Activated T-helper 1 cell treated with anti-CD3 and anti-CD28 coated beads, Interleukin-12 subunit alpha, Interleukin-12 subunit beta, Interleukin-2, Interleukin-4 antibody, amounts not matched to agents 30 ng/mL and 10 ng/mL and 1 ng/mL, durations not matched to agents 14 hours and 24 hours and 36 hours (primary cell): ENCODE data around the gene TFEC. TPM values are rescaled to one million over a fixed set of nuclear protein-coding genes. Genes with fewer than 3 reads are reported as not detected.
"Not testable (repeated sequence)": the region's sequence is repeated elsewhere in the genome, so short reads cannot be mapped to it uniquely, and the experiment has no call there.

Source experiments
- DNase-seq: peaks from one replicate; pipeline ENCODE4 v3.0.0; 2021; ENCODE audit warnings: low spot score
- H3K27ac Mint-ChIP-seq: one replicate; pipeline ENCODE4 v1.8.0; 2021; ENCODE audit warnings: mild to moderate bottlenecking, mixed read lengths
- H3K27me3 Mint-ChIP-seq: one replicate; pipeline ENCODE4 v1.8.0; 2022; ENCODE audit warnings: mild to moderate bottlenecking, moderate library complexity, mixed read lengths; ENCODE audit not compliant: insufficient read depth
- H3K36me3 Mint-ChIP-seq: one replicate; pipeline ENCODE4 v1.8.0; 2021; ENCODE audit warnings: low read depth, mixed read lengths
- H3K4me1 Mint-ChIP-seq: one replicate; pipeline ENCODE4 v1.8.0; 2021; ENCODE audit warnings: low read depth, mixed read lengths
- H3K4me3 Mint-ChIP-seq: one replicate; pipeline ENCODE4 v1.8.0; 2021; ENCODE audit warnings: mild to moderate bottlenecking, moderate library complexity, mixed read lengths
- H3K9me3 Mint-ChIP-seq: one replicate; pipeline ENCODE4 v1.8.0; 2021; ENCODE audit warnings: mixed read lengths
- intact Hi-C: fragments of 100-400 bp; cut with micrococcal nuclease; formaldehyde crosslinking; loops from one replicate; pipeline ENCODE4 v1.15.1; 2024
- total RNA-seq: library from RNA; stranded (reverse); gene quantifications from 2 replicates; pipeline ENCODE4 v1.2.3, GENCODE V29; 2022

The TFEC gene
- not detected in 2 replicates for total RNA-seq

DNA sequence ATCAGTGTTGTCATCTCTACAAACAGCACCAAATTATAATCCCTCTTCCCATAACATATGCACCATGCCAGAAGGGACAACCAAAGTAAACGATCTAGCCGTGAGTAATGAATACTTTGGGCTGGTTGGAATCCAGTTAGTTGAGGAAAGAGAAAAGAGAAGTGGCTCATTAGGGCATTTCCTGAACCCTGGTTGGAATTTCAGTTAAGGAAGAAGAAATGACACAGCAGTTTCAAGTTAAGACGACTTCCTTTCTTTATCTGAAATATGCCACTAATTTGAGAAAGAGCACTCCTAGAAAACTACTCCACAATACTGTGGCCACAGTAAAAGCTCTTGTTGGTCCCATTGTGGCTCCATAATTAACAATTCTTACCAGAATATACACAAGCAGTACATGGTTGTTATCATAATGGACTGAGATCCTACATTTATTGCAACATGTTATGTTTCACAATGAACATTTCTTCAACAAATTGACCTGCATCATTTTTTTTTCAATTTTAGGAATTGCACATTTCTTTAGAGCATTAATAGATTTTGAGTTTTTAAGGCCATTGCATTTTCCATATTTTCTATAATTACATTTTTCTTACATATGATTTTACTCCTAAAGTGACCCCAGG is at the start of gene TFEC:
TFEC (minus strand) TSS at position 113 of the 626 bp plus-strand sequence. CDS start 46,322 bp downstream, outside the sequence.
- Mint-ChIP-seq H3K4me3 (no peak within 1 kb of the TSS), H3K4me1 (no peaks in the 10 kb centered on the region), H3K27me3 (peaks cover 11% of the 10 kb centered on the region), H3K36me3 (no peaks in the 10 kb centered on the region), H3K27ac (no peak within 1 kb of the TSS), H3K9me3 (no peaks in the 10 kb centered on the region)
- intact Hi-C loops, result no loop called here
- DNase-seq, result no peak

GRCh38 chr7:116075351-116076145 is 45.0 kb upstream of the TFEC start:
- Mint-ChIP-seq H3K9me3 (no peaks in the 10 kb centered on the region), H3K27ac (no peak overlapping the region), H3K27me3 (no peaks in the 10 kb centered on the region), H3K4me1 (no peaks in the 10 kb centered on the region), H3K36me3 (no peaks in the 10 kb centered on the region), H3K4me3 (no peak overlapping the region)
- intact Hi-C loops, result no loop called here
- DNase-seq, result no peak

- H3K9me3 Mint-ChIP-seq, result no peaks in the 10 kb centered on the region
- H3K36me3 Mint-ChIP-seq, result no peaks in the 10 kb centered on the region
Observed at GRCh38 chr7:116071629-116072028, 41.1 kb upstream of the TFEC start.

GRCh38 chr7:116064179-116064578 is 33.6 kb upstream of the TFEC start:
- H3K36me3 Mint-ChIP-seq, result no peaks in the 10 kb centered on the region
- DNase-seq, result no peak
- no peak overlapping the region for H3K4me3 Mint-ChIP-seq
- no peaks in the 10 kb centered on the region for H3K27me3 Mint-ChIP-seq
- no peaks in the 10 kb centered on the region for H3K9me3 Mint-ChIP-seq
- intact Hi-C loops, result no loop called here
- H3K4me1 Mint-ChIP-seq, result no peaks in the 10 kb centered on the region
- no peak overlapping the region for H3K27ac Mint-ChIP-seq

More at GRCh38 chr7:116071629-116072028, 41.1 kb upstream of the TFEC start:
- no peak for DNase-seq
- no peak overlapping the region for H3K4me3 Mint-ChIP-seq
- H3K27me3 Mint-ChIP-seq, result no peaks in the 10 kb centered on the region
- intact Hi-C loops, result no loop called here
- no peak overlapping the region for H3K27ac Mint-ChIP-seq
- H3K4me1 Mint-ChIP-seq, result no peaks in the 10 kb centered on the region

- no peak overlapping the region for H3K27ac Mint-ChIP-seq
- no peaks in the 10 kb centered on the region for H3K27me3 Mint-ChIP-seq
- no peak for DNase-seq
- H3K9me3 Mint-ChIP-seq, result no peaks in the 10 kb centered on the region
- H3K4me3 Mint-ChIP-seq, result no peak overlapping the region
- intact Hi-C loops, result no loop called here
- H3K36me3 Mint-ChIP-seq, result no peaks in the 10 kb centered on the region
- H3K4me1 Mint-ChIP-seq, result no peaks in the 10 kb centered on the region
Observed at GRCh38 chr7:116062666-116063065, 32.1 kb upstream of the TFEC start.

DNA sequence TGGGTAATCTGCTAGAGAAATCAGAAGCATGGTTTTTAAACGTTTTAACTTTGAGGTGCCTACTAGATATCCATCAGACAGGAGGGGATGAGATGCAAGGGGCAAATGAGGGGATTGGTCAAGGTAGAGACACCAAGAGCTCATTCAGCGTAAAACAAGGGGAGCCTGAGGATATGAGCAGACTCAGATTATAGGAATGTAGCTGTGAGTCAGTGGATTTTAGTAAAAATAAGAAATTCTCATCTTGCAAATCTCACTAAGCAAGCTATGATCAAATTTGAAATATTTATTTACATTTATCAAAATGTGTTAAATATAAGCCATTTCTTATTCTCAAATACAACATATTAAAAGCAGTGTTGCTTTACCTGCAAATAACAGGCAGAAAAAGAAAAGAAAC is 21.4 kb upstream of the TFEC start:
- H3K4me1 Mint-ChIP-seq, result no peaks in the 10 kb centered on the region
- no peaks in the 10 kb centered on the region for H3K27me3 Mint-ChIP-seq
- no peak for DNase-seq
- H3K27ac Mint-ChIP-seq, result no peak overlapping the region
- no peak overlapping the region for H3K4me3 Mint-ChIP-seq
- peaks cover 4% of the 10 kb centered on the region for H3K9me3 Mint-ChIP-seq
- intact Hi-C loops, result no loop called here
- H3K36me3 Mint-ChIP-seq, result no peaks in the 10 kb centered on the region

- intact Hi-C loops, H3K27me3 Mint-ChIP-seq, H3K9me3 Mint-ChIP-seq, H3K4me1 Mint-ChIP-seq, DNase-seq, H3K4me3 Mint-ChIP-seq, H3K36me3 Mint-ChIP-seq, H3K27ac Mint-ChIP-seq: not testable (repeated sequence)
Observed at GRCh38 chr7:116047261-116047660, 16.7 kb upstream of the TFEC start.

- no peaks in the 10 kb centered on the region for H3K27me3 Mint-ChIP-seq
- no peak for DNase-seq
- H3K4me1 Mint-ChIP-seq, result no peaks in the 10 kb centered on the region
- H3K36me3 Mint-ChIP-seq, result no peaks in the 10 kb centered on the region
- intact Hi-C loops, result no loop called here
- H3K27ac Mint-ChIP-seq, result no peak overlapping the region
- peaks cover 4% of the 10 kb centered on the region for H3K9me3 Mint-ChIP-seq
- H3K4me3 Mint-ChIP-seq, result no peak overlapping the region
Observed at GRCh38 chr7:116045532-116045931, 15.0 kb upstream of the TFEC start.

DNA sequence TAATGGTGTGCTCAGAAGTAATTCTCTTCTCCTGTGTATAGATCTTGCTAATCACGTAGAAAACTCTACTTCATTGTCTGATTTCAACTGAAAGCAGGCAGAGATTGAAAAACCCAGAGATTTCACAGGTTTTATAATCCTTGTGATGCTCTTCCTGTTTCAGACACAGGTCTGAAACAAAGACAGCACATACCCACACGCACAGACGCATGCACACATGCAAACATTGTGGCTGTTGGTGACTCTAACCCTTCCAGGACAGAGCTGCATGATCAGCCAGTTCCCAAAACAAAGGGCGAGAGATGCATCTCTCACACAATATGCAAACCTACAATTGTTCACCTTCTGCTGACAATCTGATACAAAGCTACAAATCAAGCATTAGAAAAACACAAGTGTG is 11.1 kb upstream of the TFEC start:
- Mint-ChIP-seq H3K36me3 (no peaks in the 10 kb centered on the region), H3K27ac (no peak overlapping the region), H3K27me3 (no peaks in the 10 kb centered on the region), H3K4me1 (no peaks in the 10 kb centered on the region), H3K4me3 (no peak overlapping the region), H3K9me3 (no peaks in the 10 kb centered on the region)
- intact Hi-C loops, result no loop called here
- DNase-seq, result no peak

DNA sequence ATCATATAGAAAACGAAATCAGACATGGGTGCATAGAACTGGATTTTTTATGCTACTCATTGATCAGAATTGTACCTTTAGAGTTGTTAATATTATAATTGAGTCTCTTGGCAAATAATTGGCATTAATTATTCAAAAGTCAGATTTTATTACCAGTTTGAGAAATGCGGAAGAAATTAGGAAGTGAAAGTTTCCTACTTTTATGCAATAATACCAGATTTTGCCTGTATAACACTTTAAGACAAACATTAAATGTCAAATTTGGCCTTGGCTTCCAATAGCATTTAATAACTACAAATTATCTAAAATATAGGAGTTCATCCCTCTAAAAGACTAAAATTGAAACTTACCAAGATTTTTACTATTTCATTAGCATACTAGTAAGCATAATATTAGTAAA is 6.8 kb upstream of the TFEC start:
- Mint-ChIP-seq H3K9me3 (no peaks in the 10 kb centered on the region), H3K4me1 (no peaks in the 10 kb centered on the region), H3K27me3 (peaks cover 1% of the 10 kb centered on the region), H3K4me3 (no peak overlapping the region), H3K27ac (no peak overlapping the region), H3K36me3 (no peaks in the 10 kb centered on the region)
- intact Hi-C loops, result no loop called here
- no peak for DNase-seq

DNA sequence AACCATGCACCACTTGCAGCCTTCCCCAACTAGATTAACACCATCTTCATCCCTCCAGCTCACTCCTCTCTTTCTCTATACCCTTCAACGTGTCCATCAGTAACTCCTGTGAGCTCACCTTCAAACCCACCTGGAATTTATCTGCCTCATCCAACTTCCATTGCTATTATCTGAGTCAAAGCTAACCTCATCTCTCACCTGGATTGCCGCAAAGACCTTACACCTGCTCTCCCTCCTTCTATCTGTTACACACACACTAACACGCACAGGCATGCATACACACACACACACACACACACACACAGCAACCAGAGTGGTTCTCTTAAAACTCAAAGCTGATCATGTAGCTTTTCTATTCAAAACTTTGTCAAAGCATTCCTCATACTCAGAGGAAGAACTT is 3.8 kb upstream of the TFEC start:
- H3K4me3 Mint-ChIP-seq, result no peak overlapping the region
- H3K4me1 Mint-ChIP-seq, result no peaks in the 10 kb centered on the region
- intact Hi-C loops, result no loop called here
- H3K36me3 Mint-ChIP-seq, result no peaks in the 10 kb centered on the region
- no peak overlapping the region for H3K27ac Mint-ChIP-seq
- no peaks in the 10 kb centered on the region for H3K9me3 Mint-ChIP-seq
- DNase-seq, result no peak
- H3K27me3 Mint-ChIP-seq, result peaks cover 1% of the 10 kb centered on the region

GRCh38 chr7:116032886-116033285 is 2.3 kb upstream of the TFEC start:
- Mint-ChIP-seq H3K27ac (no peak overlapping the region), H3K4me1 (no peaks in the 10 kb centered on the region), H3K4me3 (no peak overlapping the region), H3K9me3 (no peaks in the 10 kb centered on the region), H3K27me3 (peaks cover 4% of the 10 kb centered on the region), H3K36me3 (no peaks in the 10 kb centered on the region)
- DNase-seq, result no peak
- intact Hi-C loops, result no loop called here

DNA sequence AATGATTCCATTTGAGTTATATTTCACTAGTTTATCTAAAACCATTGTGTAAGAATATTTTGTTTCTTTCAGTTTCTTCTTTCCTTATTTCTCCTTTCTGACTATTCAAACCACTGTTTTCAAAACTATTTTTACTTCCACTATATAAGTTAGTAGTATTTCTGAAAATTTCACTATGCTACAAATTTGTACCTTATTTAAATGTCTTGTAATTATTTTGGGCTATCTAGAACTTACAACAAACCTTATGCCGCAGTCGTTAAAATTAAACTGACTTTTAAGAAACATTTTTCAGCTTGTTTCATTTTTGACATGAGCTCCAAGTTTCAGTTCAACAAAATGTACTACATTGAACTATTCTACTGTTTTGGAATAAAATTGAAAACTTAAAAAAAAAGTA is 1.8 kb downstream of the TFEC start:
- H3K36me3 Mint-ChIP-seq, result no peaks in the 10 kb centered on the region
- intact Hi-C loops, result no loop called here

More for the DNA sequence above, 1.8 kb downstream of the TFEC start:
- no peak for DNase-seq
- Mint-ChIP-seq H3K27me3 (peaks cover 13% of the 10 kb centered on the region), H3K27ac (no peak overlapping the region), H3K4me1 (no peaks in the 10 kb centered on the region), H3K4me3 (no peak overlapping the region), H3K9me3 (no peaks in the 10 kb centered on the region)
